ENCODE results near the gene IRF6.

The IRF6 gene

DNA sequence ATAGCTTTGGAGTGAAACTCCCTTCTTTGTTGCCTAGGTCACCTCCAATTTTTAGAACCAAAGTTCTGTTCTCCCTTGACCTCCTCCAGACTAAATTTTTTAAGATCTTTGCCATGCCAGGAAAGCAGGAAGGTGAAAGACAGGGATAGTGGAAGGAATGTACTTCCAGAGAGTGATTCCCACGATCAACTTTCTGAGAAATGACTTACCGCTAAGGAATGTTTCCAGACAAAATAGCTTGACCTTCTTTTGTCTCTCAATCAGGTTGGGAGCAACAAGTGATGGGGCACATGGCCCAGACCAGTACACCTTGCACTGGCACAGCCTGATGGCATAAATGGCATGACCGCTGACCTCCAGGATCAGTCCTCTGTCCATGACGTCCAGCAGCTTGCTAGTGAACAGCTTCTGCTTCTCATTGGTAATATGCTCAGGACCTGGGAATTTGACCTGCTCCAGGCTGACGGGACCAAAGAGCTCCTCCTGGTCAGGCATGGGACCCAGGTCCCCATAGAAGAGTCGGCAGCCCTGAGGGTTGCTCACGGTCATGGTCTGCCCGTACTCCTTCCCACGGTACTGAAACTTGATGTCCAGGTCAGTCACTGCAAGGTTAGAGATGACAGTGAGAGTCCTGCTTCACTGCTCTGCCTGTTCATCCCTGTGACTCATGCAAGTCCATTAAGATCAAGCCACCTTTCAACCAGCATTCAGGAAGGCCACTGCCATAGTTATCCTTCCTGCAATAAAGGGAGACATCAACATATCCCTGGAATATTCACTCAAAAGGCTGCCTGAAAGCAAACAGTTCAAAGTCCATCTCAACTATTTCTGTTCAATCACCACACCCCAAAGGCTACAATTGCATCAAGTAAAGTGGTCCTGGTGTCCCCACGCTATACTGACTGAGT is 15.4 kb downstream of the IRF6 start:
- no peaks in the 10 kb centered on the region for H3K27me3 ChIP-seq (ENCODE audit: control insufficient read depth in 1 of 2, insufficient read depth in 2 of 2, low read length in 2 of 2)
- no peak overlapping the region for H3K9ac ChIP-seq (ENCODE audit: low read length in 2 of 2)
- no peak overlapping the region for H3K4me3 ChIP-seq (ENCODE audit: low read length in 2 of 2)
- peaks cover 16% of the 10 kb centered on the region for H3K4me1 ChIP-seq (ENCODE audit: control insufficient read depth, insufficient read depth, low read length)
- H3K27ac ChIP-seq (ENCODE audit: low read length) = no peak overlapping the region
- no peaks in the 10 kb centered on the region for H3K9me3 ChIP-seq (ENCODE audit: control insufficient read depth in 2 of 2, low read length in 2 of 2)
- no peaks in the 10 kb centered on the region for H3K36me3 ChIP-seq (ENCODE audit: control insufficient read depth in 2 of 2, insufficient read depth in 2 of 2, low read length in 2 of 2)

DNA sequence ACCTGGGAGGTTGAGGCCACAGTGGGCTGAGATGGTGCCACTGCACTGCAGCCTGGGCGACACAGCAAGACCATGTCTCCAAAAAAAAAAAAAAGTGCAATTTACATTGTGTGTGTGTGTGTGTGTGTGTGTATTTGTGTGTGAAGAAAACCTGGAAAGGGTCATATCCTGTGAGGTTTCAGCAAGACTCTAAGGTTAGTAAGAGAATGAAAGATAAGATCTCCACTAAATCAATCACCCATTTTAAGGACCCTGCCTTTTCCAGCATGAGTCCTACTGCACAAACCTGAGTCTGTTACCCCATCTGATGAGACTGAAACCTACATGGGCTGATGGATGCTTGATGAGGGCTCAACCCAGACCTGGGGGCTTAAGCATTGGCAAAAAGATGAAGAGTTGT is 16.7 kb downstream of the IRF6 start:
- peaks cover 23% of the 10 kb centered on the region for H3K4me1 ChIP-seq (ENCODE audit: control insufficient read depth, insufficient read depth, low read length)
- H3K36me3 ChIP-seq (ENCODE audit: control insufficient read depth in 2 of 2, insufficient read depth in 2 of 2, low read length in 2 of 2) = no peaks in the 10 kb centered on the region
- H3K27me3 ChIP-seq (ENCODE audit: control insufficient read depth in 1 of 2, insufficient read depth in 2 of 2, low read length in 2 of 2) = no peaks in the 10 kb centered on the region
- no peak overlapping the region for H3K9ac ChIP-seq (ENCODE audit: low read length in 2 of 2)
- no peaks in the 10 kb centered on the region for H3K9me3 ChIP-seq (ENCODE audit: control insufficient read depth in 2 of 2, low read length in 2 of 2)
- peak overlapping the region; percentile 95 for H3K27ac ChIP-seq (ENCODE audit: low read length)
- no peak overlapping the region for H3K4me3 ChIP-seq (ENCODE audit: low read length in 2 of 2)

DNA sequence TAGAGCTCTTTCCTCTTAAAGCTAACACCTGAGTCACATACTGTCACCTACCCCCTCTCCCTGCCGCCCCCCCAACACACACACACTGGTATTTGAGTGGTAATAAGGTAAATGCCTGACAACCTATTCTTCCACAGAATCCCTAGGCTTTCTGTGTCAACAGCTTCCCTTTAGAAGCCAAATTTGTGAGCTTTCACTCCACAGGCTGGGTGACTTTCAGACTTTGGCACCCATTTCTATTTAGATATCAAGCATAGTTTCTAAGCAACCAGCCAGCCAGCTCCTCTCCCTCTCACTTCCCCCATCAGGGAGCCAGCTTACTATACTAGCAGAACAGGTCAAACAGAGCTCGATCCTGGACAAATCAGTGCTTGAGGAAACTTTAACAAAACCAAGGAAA is 18.4 kb downstream of the IRF6 start:
- peak overlapping the region; percentile 95 for H3K27ac ChIP-seq (ENCODE audit: low read length)
- H3K27me3 ChIP-seq (ENCODE audit: control insufficient read depth in 1 of 2, insufficient read depth in 2 of 2, low read length in 2 of 2) = no peaks in the 10 kb centered on the region
- peaks cover 35% of the 10 kb centered on the region for H3K4me1 ChIP-seq (ENCODE audit: control insufficient read depth, insufficient read depth, low read length)
- peak overlapping the region; percentile 18 to 30 for H3K4me3 ChIP-seq (ENCODE audit: low read length in 2 of 2)
- H3K36me3 ChIP-seq (ENCODE audit: control insufficient read depth in 2 of 2, insufficient read depth in 2 of 2, low read length in 2 of 2) = peaks cover 0 to 2% of the 10 kb centered on the region in 2 donors
- no peaks in the 10 kb centered on the region for H3K9me3 ChIP-seq (ENCODE audit: control insufficient read depth in 2 of 2, low read length in 2 of 2)
- peak overlapping the region; percentile 36 to 69 for H3K9ac ChIP-seq (ENCODE audit: low read length in 2 of 2)

DNA sequence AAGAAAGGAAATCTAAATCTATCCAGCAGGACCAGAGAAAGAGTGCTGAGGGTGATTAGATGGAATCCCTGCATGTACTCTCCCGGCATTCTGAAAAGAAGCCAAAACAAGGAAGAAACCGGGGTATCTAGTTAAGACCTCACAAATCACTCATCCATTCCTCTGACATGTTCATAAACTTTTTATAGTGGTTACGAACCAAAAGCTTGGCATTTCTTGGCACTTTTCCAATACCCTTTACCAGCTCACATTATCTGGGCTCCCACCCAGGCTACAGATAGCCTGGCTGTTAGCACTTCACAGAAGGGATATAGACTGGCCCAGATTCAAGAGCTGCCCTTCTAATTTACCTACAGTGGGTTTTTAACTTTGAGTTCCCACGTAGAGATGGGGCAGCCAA is 19.8 kb downstream of the IRF6 start:
- Histone ChIP-seq H3K36me3 (ENCODE audit: control insufficient read depth in 2 of 2, insufficient read depth in 2 of 2, low read length in 2 of 2) (peaks cover 0 to 2% of the 10 kb centered on the region in 2 donors), H3K9ac (ENCODE audit: low read length in 2 of 2) (no peak overlapping the region), H3K4me3 (ENCODE audit: low read length in 2 of 2) (no peak overlapping the region), H3K9me3 (ENCODE audit: control insufficient read depth in 2 of 2, low read length in 2 of 2) (no peaks in the 10 kb centered on the region), H3K27me3 (ENCODE audit: control insufficient read depth in 1 of 2, insufficient read depth in 2 of 2, low read length in 2 of 2) (no peaks in the 10 kb centered on the region), H3K4me1 (ENCODE audit: control insufficient read depth, insufficient read depth, low read length) (peaks cover 35% of the 10 kb centered on the region), H3K27ac (ENCODE audit: low read length) (peak overlapping the region; percentile 95)

DNA sequence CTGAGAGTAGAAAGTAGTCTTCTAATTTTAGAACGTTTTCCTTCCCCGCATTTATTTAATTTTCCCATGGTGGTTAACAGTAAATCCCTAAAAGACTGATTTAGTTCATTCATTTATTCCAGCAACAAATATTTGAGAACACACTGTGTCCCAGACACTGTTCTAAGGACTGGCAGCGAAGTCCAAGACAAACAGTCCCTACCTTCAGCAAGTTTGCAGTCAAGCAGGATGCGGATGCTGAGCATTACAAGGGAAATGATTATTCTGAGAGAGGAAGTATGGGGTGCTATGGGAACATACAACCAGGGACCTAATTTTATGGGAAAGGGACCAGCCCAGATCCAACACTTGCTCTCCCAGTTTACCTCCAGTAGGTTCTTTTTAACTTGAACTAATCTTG is 20.4 kb downstream of the IRF6 start:
- peaks cover 0 to 2% of the 10 kb centered on the region in 2 donors for H3K36me3 ChIP-seq (ENCODE audit: control insufficient read depth in 2 of 2, insufficient read depth in 2 of 2, low read length in 2 of 2)
- no peaks in the 10 kb centered on the region for H3K9me3 ChIP-seq (ENCODE audit: control insufficient read depth in 2 of 2, low read length in 2 of 2)
- no peak overlapping the region for H3K4me3 ChIP-seq (ENCODE audit: low read length in 2 of 2)
- peaks cover 35% of the 10 kb centered on the region for H3K4me1 ChIP-seq (ENCODE audit: control insufficient read depth, insufficient read depth, low read length)
- peak overlapping the region; percentile 95 for H3K27ac ChIP-seq (ENCODE audit: low read length)
- H3K9ac ChIP-seq (ENCODE audit: low read length in 2 of 2) = no peak overlapping the region
- H3K27me3 ChIP-seq (ENCODE audit: control insufficient read depth in 1 of 2, insufficient read depth in 2 of 2, low read length in 2 of 2) = no peaks in the 10 kb centered on the region

DNA sequence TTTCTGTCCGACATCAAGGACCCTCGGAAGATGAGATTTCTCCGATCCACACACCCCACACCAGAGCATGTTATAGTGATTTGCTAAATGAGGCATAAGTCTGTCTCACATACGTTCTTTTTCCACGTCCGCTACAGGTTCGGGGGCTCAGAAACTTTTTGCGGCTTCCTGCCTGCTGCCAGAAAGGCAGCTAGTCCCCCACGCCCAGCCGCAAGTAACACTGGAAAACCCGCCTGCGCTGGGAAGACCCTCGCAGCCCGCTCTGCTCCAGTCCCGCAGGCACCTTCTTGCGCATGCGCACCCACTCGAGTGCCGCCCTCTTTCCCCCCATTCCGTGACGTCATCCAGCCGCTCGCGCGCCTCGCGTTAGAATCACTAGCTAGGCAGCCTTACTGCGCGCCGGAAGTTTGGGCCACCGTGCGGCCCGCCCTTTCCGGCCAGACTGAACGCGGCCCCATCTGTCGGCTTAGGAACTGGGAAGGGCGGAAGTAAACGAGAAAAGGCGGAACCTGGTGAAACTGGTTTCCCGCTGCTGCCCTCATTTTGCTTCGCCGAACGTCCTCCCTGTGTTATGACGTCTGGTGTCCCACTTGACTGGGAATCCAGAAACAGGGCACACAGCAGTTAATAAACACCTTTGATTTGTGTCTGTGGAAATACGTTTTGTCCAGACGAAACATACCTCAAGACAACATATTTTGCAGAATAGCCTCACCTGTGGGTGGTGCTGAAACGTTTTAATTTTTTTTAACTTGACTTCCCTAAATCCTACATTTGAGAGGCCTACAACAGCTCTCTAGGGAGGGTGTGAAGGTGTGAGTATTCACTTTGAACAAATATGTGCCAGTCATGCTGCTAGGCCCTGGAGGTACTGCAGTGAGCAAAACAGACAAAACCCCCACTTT is 21.4 kb downstream of the IRF6 start, which contains the start of gene C1orf74:
C1orf74 (minus strand) TSS at position 295 of the 905 bp plus-strand sequence. CDS start 925 bp downstream, outside the sequence.
- Histone ChIP-seq H3K4me1 (ENCODE audit: control insufficient read depth, insufficient read depth, low read length) (peaks cover 35% of the 10 kb centered on the region), H3K27me3 (ENCODE audit: control insufficient read depth in 1 of 2, insufficient read depth in 2 of 2, low read length in 2 of 2) (no peaks in the 10 kb centered on the region), H3K9me3 (ENCODE audit: control insufficient read depth in 2 of 2, low read length in 2 of 2) (no peaks in the 10 kb centered on the region), H3K4me3 (ENCODE audit: low read length in 2 of 2) (peak within 1 kb of the TSS; percentile 86 to 90), H3K36me3 (ENCODE audit: control insufficient read depth in 2 of 2, insufficient read depth in 2 of 2, low read length in 2 of 2) (peaks cover 0 to 2% of the 10 kb centered on the region in 2 donors), H3K27ac (ENCODE audit: low read length) (peak within 1 kb of the TSS; percentile 95), H3K9ac (ENCODE audit: low read length in 2 of 2) (peak within 1 kb of the TSS; percentile 83 to 89)

DNA sequence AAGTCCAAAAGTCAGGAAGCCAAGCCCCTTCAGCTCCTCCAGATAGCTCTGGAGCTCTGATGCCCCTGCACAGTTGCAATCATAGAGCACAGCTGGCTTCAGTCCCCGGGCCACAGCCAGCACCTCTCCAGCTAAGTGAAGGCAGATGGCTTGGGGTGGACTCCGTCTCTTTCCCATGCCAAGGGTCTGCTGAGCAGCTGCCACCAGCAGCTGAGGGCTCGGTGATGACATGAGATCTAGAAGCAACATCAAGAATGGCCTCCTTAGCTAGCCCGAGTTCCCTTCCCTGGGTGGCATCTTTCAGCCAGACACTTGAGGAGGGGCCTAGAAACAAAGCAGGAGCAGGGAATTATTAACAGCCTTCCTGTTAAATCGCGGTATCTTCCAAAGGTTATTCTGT is 22.6 kb downstream of the IRF6 start:
- H3K4me1 ChIP-seq (ENCODE audit: control insufficient read depth, insufficient read depth, low read length) = peaks cover 35% of the 10 kb centered on the region
- H3K27ac ChIP-seq (ENCODE audit: low read length) = no peak overlapping the region
- H3K36me3 ChIP-seq (ENCODE audit: control insufficient read depth in 2 of 2, insufficient read depth in 2 of 2, low read length in 2 of 2) = peaks cover 0 to 2% of the 10 kb centered on the region in 2 donors
- H3K9me3 ChIP-seq (ENCODE audit: control insufficient read depth in 2 of 2, low read length in 2 of 2) = no peaks in the 10 kb centered on the region
- H3K27me3 ChIP-seq (ENCODE audit: control insufficient read depth in 1 of 2, insufficient read depth in 2 of 2, low read length in 2 of 2) = no peaks in the 10 kb centered on the region
- H3K9ac ChIP-seq (ENCODE audit: low read length in 2 of 2) = peak overlapping the region; percentile 83 to 89
- H3K4me3 ChIP-seq (ENCODE audit: low read length in 2 of 2) = peak overlapping the region; percentile 86 to 90

DNA sequence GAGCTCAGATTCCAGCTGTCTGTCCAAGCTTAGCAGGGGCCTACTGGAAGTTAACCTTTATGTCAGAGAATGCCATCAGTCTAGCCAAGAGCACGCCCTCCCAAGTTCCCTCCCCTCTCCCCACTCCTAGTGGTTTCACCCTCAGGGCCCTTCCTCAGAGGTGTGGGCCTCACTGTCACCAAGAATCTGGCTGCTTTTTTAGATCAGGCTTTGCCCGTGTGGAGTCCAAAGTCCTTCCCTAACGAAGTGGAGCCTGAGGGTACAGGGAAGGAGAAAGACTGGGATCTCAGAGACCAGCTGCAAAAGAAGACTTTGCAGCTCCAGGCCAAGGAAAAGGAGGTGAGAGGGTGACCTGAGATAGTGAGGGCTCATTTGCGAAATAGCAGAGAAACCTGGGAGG is 25.7 kb downstream of the IRF6 start:
- Histone ChIP-seq H3K9me3 (ENCODE audit: control insufficient read depth in 2 of 2, low read length in 2 of 2) (no peaks in the 10 kb centered on the region), H3K9ac (ENCODE audit: low read length in 2 of 2) (no peak overlapping the region), H3K27me3 (ENCODE audit: control insufficient read depth in 1 of 2, insufficient read depth in 2 of 2, low read length in 2 of 2) (no peaks in the 10 kb centered on the region), H3K27ac (ENCODE audit: low read length) (no peak overlapping the region), H3K4me3 (ENCODE audit: low read length in 2 of 2) (no peak overlapping the region), H3K36me3 (ENCODE audit: control insufficient read depth in 2 of 2, insufficient read depth in 2 of 2, low read length in 2 of 2) (peaks cover 0 to 2% of the 10 kb centered on the region in 2 donors), H3K4me1 (ENCODE audit: control insufficient read depth, insufficient read depth, low read length) (peaks cover 19% of the 10 kb centered on the region)

DNA sequence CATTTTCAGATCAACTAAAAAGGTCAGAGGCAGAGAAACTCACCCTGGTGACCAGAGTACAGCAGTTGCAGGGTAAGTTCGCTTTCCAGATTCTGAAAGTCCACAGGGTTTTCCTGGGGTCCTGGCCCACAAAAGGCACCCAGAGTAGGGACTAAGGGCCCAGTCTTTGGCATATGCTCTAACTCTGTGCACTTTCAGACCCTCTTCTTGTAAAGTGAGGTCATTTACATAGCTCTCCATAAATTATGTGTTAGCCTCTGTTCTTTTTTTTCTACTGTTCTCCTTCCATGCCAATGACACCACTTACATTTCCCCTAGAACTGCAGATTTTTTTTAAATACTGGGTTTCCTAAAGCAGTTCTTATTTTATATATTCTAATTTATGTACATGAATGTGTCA is 27.8 kb downstream of the IRF6 start:
- Histone ChIP-seq H3K27ac (ENCODE audit: low read length) (no peak overlapping the region), H3K4me3 (ENCODE audit: low read length in 2 of 2) (no peak overlapping the region), H3K4me1 (ENCODE audit: control insufficient read depth, insufficient read depth, low read length) (peaks cover 4% of the 10 kb centered on the region), H3K27me3 (ENCODE audit: control insufficient read depth in 1 of 2, insufficient read depth in 2 of 2, low read length in 2 of 2) (no peaks in the 10 kb centered on the region), H3K36me3 (ENCODE audit: control insufficient read depth in 2 of 2, insufficient read depth in 2 of 2, low read length in 2 of 2) (peaks cover 0 to 2% of the 10 kb centered on the region in 2 donors), H3K9me3 (ENCODE audit: control insufficient read depth in 2 of 2, low read length in 2 of 2) (no peaks in the 10 kb centered on the region), H3K9ac (ENCODE audit: low read length in 2 of 2) (no peak overlapping the region)

DNA sequence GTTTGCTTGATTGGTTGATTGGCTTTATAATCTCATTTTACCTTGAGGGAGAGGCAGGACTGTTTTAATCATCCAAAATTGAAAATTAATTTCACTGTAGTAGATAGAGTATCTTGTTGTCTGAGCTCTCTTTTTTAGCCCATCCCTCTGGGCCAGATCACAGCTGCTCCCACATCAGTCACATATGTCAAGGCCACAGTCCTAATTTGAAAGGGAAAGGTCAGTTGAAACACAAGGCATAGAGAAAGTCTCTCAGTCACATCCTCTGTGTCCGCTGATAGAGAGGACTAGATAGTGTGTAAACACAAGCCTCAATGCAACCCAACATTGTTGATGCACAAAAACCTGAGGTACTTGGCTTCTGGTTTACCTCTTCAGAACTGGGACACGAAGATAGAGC is 28.4 kb downstream of the IRF6 start:
- H3K27ac ChIP-seq (ENCODE audit: low read length) = no peak overlapping the region
- H3K27me3 ChIP-seq (ENCODE audit: control insufficient read depth in 1 of 2, insufficient read depth in 2 of 2, low read length in 2 of 2) = no peaks in the 10 kb centered on the region
- no peak overlapping the region for H3K9ac ChIP-seq (ENCODE audit: low read length in 2 of 2)
- H3K9me3 ChIP-seq (ENCODE audit: control insufficient read depth in 2 of 2, low read length in 2 of 2) = no peaks in the 10 kb centered on the region
- no peak overlapping the region for H3K4me3 ChIP-seq (ENCODE audit: low read length in 2 of 2)
- peaks cover 0 to under 1% of the 10 kb centered on the region in 2 donors for H3K36me3 ChIP-seq (ENCODE audit: control insufficient read depth in 2 of 2, insufficient read depth in 2 of 2, low read length in 2 of 2)
- H3K4me1 ChIP-seq (ENCODE audit: control insufficient read depth, insufficient read depth, low read length) = no peaks in the 10 kb centered on the region
